RWPE1 (cell line): ENCODE results near the gene HS6ST3.

Source experiments
- CTCF ChIA-PET: fragments of 350-600 bp; sonication (Branson Sonifier 250); formaldehyde crosslinking; extraction: SDS; loops from one replicate; lab custom pipeline; 2021; lab: Yijun Ruan, JAX
- POLR2A ChIA-PET: fragments of 400-600 bp; formaldehyde crosslinking; extraction: SDS; loops from one replicate; lab custom pipeline; 2020; ENCODE audit warnings: antibody characterized with exemption; ENCODE audit not compliant: low non-redundant PET; lab: Yijun Ruan, JAX
- DNase-seq: peaks from one replicate; pipeline ENCODE4 v3.0.0; 2012; ENCODE audit warnings: low spot score
- H3K27ac ChIP-seq: fragments of 450-650 bp; 2 replicates; pipeline ENCODE4 v1.5.1; 2017
- CTCF ChIP-seq: fragments of 450-650 bp; conservative IDR thresholded peaks from 2 replicates; pipeline ENCODE4 v1.5.1; 2017; ENCODE audit warnings: low read depth, mild to moderate bottlenecking

Gene HS6ST3

GRCh38 chr13:96473526-96474180 lies 383.7 kb downstream of the HS6ST3 start:
- H3K27ac ChIP-seq = no peak overlapping the region
- POLR2A ChIA-PET = no interaction called here
- DNase-seq = no peak
- TF ChIP-seq CTCF = no peak
- CTCF ChIA-PET = no interaction called here

GRCh38 chr13:96474181-96474557 lies 384.3 kb downstream of the HS6ST3 start:
- CTCF ChIA-PET = no interaction called here
- no peak overlapping the region for H3K27ac ChIP-seq
- POLR2A ChIA-PET = no interaction called here
- no peak for DNase-seq
- no peak for TF ChIP-seq CTCF

DNA sequence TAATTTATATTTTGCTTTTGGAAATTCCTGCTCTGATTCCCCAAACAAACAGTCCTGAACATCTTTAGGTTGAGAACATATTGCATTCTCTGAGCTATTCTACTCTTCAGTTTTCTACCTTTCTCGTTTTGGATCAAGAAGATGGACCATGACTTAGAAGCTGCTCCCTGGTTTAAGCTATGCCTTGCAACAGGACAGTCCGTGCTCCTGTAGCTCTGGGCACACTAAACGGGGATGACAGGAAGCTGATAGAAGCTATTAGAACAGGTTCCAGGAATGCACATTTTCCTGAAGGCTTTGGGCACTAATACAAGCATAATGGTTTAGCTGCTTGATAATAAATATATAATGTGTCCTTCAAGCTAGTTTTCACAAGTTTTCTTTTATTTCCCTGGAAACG lies 385.2 kb downstream of the HS6ST3 start:
- TF ChIP-seq CTCF = no peak
- ChIA-PET CTCF (interaction anchor here (0.5 kb wide), 1 partner anchor 15 kb away, joined by 3 read pairs; no protein-coding TSS in a partner anchor), POLR2A (no interaction called here)
- no peak overlapping the region for H3K27ac ChIP-seq
- no peak for DNase-seq

- ChIA-PET POLR2A (no interaction called here), CTCF (interaction anchor here (0.6 kb wide), 1 partner anchor 37 kb away, joined by 3 read pairs; no protein-coding TSS in a partner anchor)
- H3K27ac ChIP-seq = no peak overlapping the region
- no peak for TF ChIP-seq CTCF
- no peak for DNase-seq
These were observed 391.6 kb downstream of the HS6ST3 start for GRCh38 chr13:96481482-96481881.

GRCh38 chr13:96490496-96490989 lies 400.6 kb downstream of the HS6ST3 start:
- no peak for TF ChIP-seq CTCF
- CTCF ChIA-PET = no interaction called here
- no peak for DNase-seq

DNA sequence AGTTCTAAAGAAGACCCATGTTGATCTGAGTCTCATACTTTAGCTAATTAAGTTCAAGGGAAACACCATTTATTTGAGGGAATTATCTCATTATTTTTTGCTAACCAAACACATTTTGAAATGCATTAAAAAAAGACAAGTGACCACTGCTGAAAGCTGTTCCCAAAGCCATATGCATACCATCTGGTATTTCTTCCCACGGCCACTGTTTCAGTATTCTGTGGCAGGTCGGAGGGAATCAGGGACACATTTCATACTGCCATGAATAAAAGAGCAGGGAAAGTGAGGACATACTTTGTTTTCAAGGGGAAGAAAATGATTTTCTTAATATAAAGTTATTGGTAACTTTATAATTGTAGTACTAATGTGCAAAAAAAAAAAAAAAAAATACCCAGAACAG lies 401.2 kb downstream of the HS6ST3 start:
- DNase-seq = no peak
- CTCF ChIA-PET = no interaction called here
- TF ChIP-seq CTCF = no peak
- no peak overlapping the region for H3K27ac ChIP-seq
- POLR2A ChIA-PET = no interaction called here

More at GRCh38 chr13:96490496-96490989, 400.6 kb downstream of the HS6ST3 start:
- no peak overlapping the region for H3K27ac ChIP-seq
- POLR2A ChIA-PET = no interaction called here
